PC-9 (cell line): ENCODE data around the gene FMO5. TPM values are rescaled to one million over a fixed set of nuclear protein-coding genes. Genes with fewer than 3 reads are reported as not detected.

Experiments
- BruUV-seq: library from RNA; stranded (reverse); fragments of 400-500 nt; replicated peaks from 2 replicates; lab custom pipeline; 2021; lab: Mats Ljungman, UMichigan
- CTCF ChIA-PET: fragments of 300-600 bp; sonication (Branson Sonifier 250); formaldehyde crosslinking; loops from one replicate; lab custom pipeline; 2022; ENCODE audit warnings: antibody characterized with exemption; lab: Charles Lee
- POLR2A ChIA-PET: fragments of 300-600 bp; sonication (Branson Sonifier 250); formaldehyde crosslinking; loops from one replicate; lab custom pipeline; 2022; ENCODE audit warnings: antibody characterized with exemption; ENCODE audit not compliant: unreplicated experiment; lab: Charles Lee
- DNase-seq, 2 experiments: peaks; one replicate each; pipeline versions ENCODE4 v3.0.0 to v3.0.0-alpha.2; 2015 to 2022; ENCODE audit warnings: mixed read lengths in 1 of 2
- H2AFZ ChIP-seq: fragments of 200-600 bp; sonication (generic); 2 replicates; pipeline ENCODE4 v1.8.1; 2017; ENCODE audit warnings: antibody characterized with exemption
- H3F3A ChIP-seq: fragments of 200-600 bp; sonication (generic); 2 replicates; pipeline ENCODE4 v1.8.1; 2017; ENCODE audit warnings: antibody characterized with exemption, mild to moderate bottlenecking, low read depth; ENCODE audit not compliant: insufficient read depth
- H3K27ac ChIP-seq: fragments of 200-600 bp; sonication (generic); 2 replicates; pipeline ENCODE4 v1.6.1; 2016; ENCODE audit warnings: mixed run types
- H3K27me3 ChIP-seq: fragments of 200-600 bp; sonication (generic); 2 replicates; pipeline ENCODE4 v1.6.1; 2016; ENCODE audit warnings: low read depth, mixed run types; ENCODE audit not compliant: insufficient read depth
- H3K36me3 ChIP-seq: fragments of 200-600 bp; sonication (generic); 2 replicates; pipeline ENCODE4 v1.6.1; 2016; ENCODE audit warnings: low read depth, mixed run types
- H3K4me1 ChIP-seq: fragments of 200-600 bp; sonication (generic); replicated peaks from 2 replicates; pipeline ENCODE4 v1.6.1; 2016; ENCODE audit warnings: mixed run types; ENCODE audit not compliant: insufficient read depth
- H3K4me2 ChIP-seq: fragments of 200-600 bp; sonication (generic); 2 replicates; pipeline ENCODE4 v1.6.1; 2017; ENCODE audit warnings: mixed run types
- H3K4me3 ChIP-seq: fragments of 200-600 bp; sonication (generic); 2 replicates; pipeline ENCODE4 v1.6.1; 2016; ENCODE audit warnings: mixed run types
- H3K79me2 ChIP-seq: fragments of 200-600 bp; sonication (generic); 2 replicates; pipeline ENCODE4 v1.6.1; 2017; ENCODE audit warnings: low read depth, mixed run types
- H3K9me2 ChIP-seq: fragments of 200-600 bp; sonication (generic); 2 replicates; pipeline ENCODE4 v1.8.1; 2017; ENCODE audit warnings: mild to moderate bottlenecking; ENCODE audit not compliant: insufficient read depth
- H3K9me3 ChIP-seq: fragments of 200-600 bp; sonication (generic); 2 replicates; pipeline ENCODE4 v1.8.1; 2016; ENCODE audit warnings: low read depth; ENCODE audit not compliant: insufficient read depth
- H4K20me1 ChIP-seq: fragments of 200-600 bp; sonication (generic); 2 replicates; pipeline ENCODE4 v1.8.1; 2017; ENCODE audit not compliant: insufficient read depth
- EZH2 ChIP-seq: fragments of 200-600 bp; sonication (generic); IDR thresholded peaks from 2 replicates; pipeline ENCODE4 v1.8.0; 2017; ENCODE audit warnings: antibody characterized with exemption, low read depth
- intact Hi-C: fragments of 100-400 bp; cut with micrococcal nuclease; formaldehyde crosslinking; loops from one replicate; pipeline ENCODE4 v1.10.0; 2022; ENCODE audit not compliant: unreplicated experiment
- total RNA-seq: library from RNA; stranded (reverse); gene quantifications from 2 replicates; pipeline ENCODE4 v1.2.3, GENCODE V29; 2021
- TF ChIP-seq, protein P1 (sequence below): fragments of 200-600 bp; sonication (generic); conservative IDR thresholded peaks from 2 replicates; pipeline ENCODE4 v1.6.1; 2017; ENCODE audit warnings: mixed run types, antibody characterized with exemption, mild to moderate bottlenecking, moderate library complexity

FMO5 gene
- total RNA-seq, 1 experiment from 2014 or later: 1.3 TPM

GRCh38 chr1:147215540-147215916 is 9.6 kb downstream of the FMO5 start:
- TF ChIP-seq EZH2: no peak
- TF ChIP-seq, protein P1, sequence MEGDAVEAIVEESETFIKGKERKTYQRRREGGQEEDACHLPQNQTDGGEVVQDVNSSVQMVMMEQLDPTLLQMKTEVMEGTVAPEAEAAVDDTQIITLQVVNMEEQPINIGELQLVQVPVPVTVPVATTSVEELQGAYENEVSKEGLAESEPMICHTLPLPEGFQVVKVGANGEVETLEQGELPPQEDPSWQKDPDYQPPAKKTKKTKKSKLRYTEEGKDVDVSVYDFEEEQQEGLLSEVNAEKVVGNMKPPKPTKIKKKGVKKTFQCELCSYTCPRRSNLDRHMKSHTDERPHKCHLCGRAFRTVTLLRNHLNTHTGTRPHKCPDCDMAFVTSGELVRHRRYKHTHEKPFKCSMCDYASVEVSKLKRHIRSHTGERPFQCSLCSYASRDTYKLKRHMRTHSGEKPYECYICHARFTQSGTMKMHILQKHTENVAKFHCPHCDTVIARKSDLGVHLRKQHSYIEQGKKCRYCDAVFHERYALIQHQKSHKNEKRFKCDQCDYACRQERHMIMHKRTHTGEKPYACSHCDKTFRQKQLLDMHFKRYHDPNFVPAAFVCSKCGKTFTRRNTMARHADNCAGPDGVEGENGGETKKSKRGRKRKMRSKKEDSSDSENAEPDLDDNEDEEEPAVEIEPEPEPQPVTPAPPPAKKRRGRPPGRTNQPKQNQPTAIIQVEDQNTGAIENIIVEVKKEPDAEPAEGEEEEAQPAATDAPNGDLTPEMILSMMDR: no peak
- DNase-seq: no peak
- Histone ChIP-seq H3K36me3 (no peaks in the 10 kb centered on the region), H3K4me2 (no peak overlapping the region), H3K27me3 (no peaks in the 10 kb centered on the region), H3F3A (no peaks in the 10 kb centered on the region), H2AFZ (no peak overlapping the region), H4K20me1 (no peaks in the 10 kb centered on the region), H3K9me3 (no peaks in the 10 kb centered on the region), H3K9me2 (no peaks in the 10 kb centered on the region), H3K4me1 (no peaks in the 10 kb centered on the region), H3K27ac (no peak overlapping the region), H3K79me2 (no peaks in the 10 kb centered on the region), H3K4me3 (no peak overlapping the region)
- ChIA-PET POLR2A (interaction anchor here (0.5 kb wide), 1 partner anchor 22 kb away, joined by 3 read pairs; no protein-coding TSS in a partner anchor), CTCF (no interaction called here)
- intact Hi-C loops: no loop called here
- no TSS peak for BruUV-seq

DNA sequence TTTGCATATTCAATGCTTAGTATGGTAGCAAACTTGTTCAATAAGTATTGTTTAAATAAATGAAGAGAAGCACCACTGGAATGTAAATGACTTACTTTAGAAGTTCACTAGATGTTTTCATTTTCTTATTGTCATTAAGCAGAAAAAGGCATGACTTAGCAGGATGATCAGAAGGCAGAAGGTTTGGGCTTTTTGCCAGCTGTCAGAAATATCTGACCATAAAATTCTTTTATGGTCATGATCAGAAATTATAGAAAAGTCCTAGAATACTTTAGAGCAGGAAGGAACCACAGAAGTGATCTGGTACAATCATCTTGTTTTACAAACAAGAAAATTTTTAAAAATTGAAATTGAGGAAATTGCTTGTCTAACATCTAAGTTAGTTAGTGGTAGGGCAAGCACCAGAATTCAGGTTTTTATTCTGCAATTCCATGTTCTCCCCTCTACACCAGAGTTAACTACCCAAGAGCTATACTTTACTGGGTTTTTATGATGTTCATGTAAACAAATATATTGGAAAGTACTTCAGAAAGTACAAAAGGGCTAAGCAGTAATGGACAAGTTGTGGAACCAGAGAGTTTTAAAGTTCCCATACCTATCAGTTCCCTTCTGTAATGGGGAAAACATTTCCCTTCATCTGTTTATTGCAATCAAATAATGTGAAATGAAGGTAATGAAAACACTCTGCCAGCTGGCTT is 10.1 kb downstream of the FMO5 start:
- Histone ChIP-seq H3K36me3 (no peaks in the 10 kb centered on the region), H4K20me1 (no peaks in the 10 kb centered on the region), H3K9me3 (no peaks in the 10 kb centered on the region), H3K4me2 (no peak overlapping the region), H3K4me3 (no peak overlapping the region), H3K79me2 (no peaks in the 10 kb centered on the region), H3K9me2 (no peaks in the 10 kb centered on the region), H3K27me3 (no peaks in the 10 kb centered on the region), H3F3A (no peaks in the 10 kb centered on the region), H3K4me1 (no peaks in the 10 kb centered on the region), H2AFZ (no peak overlapping the region), H3K27ac (no peak overlapping the region)
- intact Hi-C loops: no loop called here
- ChIA-PET CTCF (no interaction called here), POLR2A (interaction anchor here (0.5 kb wide), 1 partner anchor 23 kb away, joined by 3 read pairs; no protein-coding TSS in a partner anchor)
- BruUV-seq: no TSS peak
- no peak for DNase-seq
- no peak for TF ChIP-seq EZH2
- TF ChIP-seq, protein P1: no peak

DNA sequence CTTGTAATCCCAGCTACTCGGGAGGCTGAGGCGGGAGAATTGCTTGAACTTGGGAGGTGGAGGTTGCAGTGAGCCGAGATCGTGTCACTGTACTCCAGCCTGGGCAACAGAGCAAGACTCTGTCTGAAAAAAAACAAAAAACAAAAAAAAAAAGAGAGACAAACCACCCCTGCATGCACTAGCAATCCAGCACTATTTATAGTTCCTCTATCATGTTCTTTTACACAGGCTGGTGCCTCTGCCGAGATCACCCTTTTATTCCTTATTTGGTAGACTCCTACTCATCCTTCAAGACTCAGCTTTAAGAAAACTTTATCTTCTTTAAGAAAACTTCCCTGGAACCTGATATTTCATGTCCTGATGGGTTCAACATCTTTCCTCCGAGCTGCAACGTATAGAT is 10.8 kb downstream of the FMO5 start:
- ChIA-PET POLR2A (no interaction called here), CTCF (no interaction called here)
- no TSS peak for BruUV-seq

More for the DNA sequence above, 10.8 kb downstream of the FMO5 start:
- Histone ChIP-seq H2AFZ (no peak overlapping the region), H3K4me1 (no peaks in the 10 kb centered on the region), H3K36me3 (no peaks in the 10 kb centered on the region), H3K27me3 (no peaks in the 10 kb centered on the region), H3K4me2 (no peak overlapping the region), H3K27ac (no peak overlapping the region), H3K9me3 (no peaks in the 10 kb centered on the region), H3K4me3 (no peak overlapping the region), H4K20me1 (no peaks in the 10 kb centered on the region), H3K79me2 (no peaks in the 10 kb centered on the region), H3K9me2 (no peaks in the 10 kb centered on the region), H3F3A (no peaks in the 10 kb centered on the region)
- DNase-seq: no peak
- intact Hi-C loops: no loop called here
- TF ChIP-seq EZH2: no peak
